ENCODE data around the gene DUSP8. TPM values are rescaled to one million over a fixed set of nuclear protein-coding genes. Genes with fewer than 3 reads are reported as not detected.

The DUSP8 gene
- total RNA-seq, 1 experiment from 2014 or later = 4.4 TPM

DNA sequence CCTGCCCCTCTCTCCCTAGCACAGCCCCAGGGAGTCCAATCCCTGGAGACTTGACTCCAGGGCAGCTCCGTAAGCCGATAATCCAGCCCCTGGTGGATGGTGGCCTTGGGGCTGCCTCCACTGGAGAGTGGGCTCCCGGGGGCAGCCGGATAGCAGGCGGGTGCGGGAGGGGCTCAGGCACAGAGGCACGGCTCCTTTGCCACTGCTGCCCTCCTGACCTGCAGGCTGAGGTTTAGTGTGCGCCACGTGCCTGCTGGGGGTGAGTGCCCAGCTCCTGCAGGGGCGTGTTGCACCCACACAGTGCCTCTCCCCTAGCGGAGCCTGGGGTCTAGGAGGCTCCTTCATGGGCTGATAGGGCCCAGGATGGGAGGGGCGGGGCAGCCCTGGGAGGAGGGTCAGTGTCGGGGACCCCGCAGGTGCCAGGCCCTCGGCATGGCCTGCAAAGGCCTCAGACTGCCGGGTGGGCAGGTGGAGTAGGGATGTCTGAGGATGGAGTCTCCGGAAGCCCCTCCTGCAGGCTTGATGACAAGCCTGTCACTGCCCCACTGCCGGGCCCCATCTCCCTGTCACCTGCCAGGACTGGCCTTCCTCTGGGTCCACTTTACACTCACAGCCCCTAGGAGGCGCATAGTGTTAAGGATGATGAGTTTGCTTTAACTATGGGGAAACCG is 5.6 kb downstream of the DUSP8 start:
- no peak overlapping the region for H3K4ac ChIP-seq (ENCODE audit: low read depth, low read length)
- H2BK20ac ChIP-seq (ENCODE audit: low read depth, low read length, poor library complexity, severe bottlenecking) = no peak overlapping the region
- H3K79me1 ChIP-seq (ENCODE audit: insufficient read depth, low read depth, low read length, poor library complexity, severe bottlenecking) = no peaks in the 10 kb centered on the region
- no peak overlapping the region for H3K56ac ChIP-seq (ENCODE audit: insufficient read length, low read depth, low read length)
- peaks cover 20 to 47% of the 10 kb centered on the region in 2 experiments for H3K4me1 Mint-ChIP-seq
- H3K27ac ChIP-seq (ENCODE audit: insufficient read length, low read depth, low read length) = no peak overlapping the region
- H3K36me3 Mint-ChIP-seq (ENCODE audit: insufficient read depth in 1 of 3, low read depth in 3 of 3) = no peaks in the 10 kb centered on the region
- no peak overlapping the region for H4K5ac ChIP-seq (ENCODE audit: insufficient read length, low read depth, low read length)
- H3K14ac ChIP-seq (ENCODE audit: insufficient read depth, low read length) = no peak overlapping the region; the same call in 1 of the 2 replicates
- DNase-seq = peak; percentile 35
- peaks cover 40% of the 10 kb centered on the region for H3K27me3 Mint-ChIP-seq (ENCODE audit: low read depth)
- H2BK5ac ChIP-seq (ENCODE audit: insufficient read length, low read length) = no peak overlapping the region
- no peak overlapping the region for H2BK120ac ChIP-seq (ENCODE audit: low read depth, low read length, poor library complexity, severe bottlenecking)
- no peaks in the 10 kb centered on the region; the same call in 1 of the 2 replicates for H3K27me3 ChIP-seq (ENCODE audit: insufficient read depth, low read length)
- no peaks in the 10 kb centered on the region for H3K9me3 Mint-ChIP-seq
- H2AFZ ChIP-seq (ENCODE audit: low read length) = no peak overlapping the region
- H3K18ac ChIP-seq (ENCODE audit: insufficient read length, low read depth, low read length) = no peak overlapping the region
- no peaks in the 10 kb centered on the region for H3K79me2 ChIP-seq (ENCODE audit: insufficient read depth, low read length)
- no peaks in the 10 kb centered on the region for H3K9me3 ChIP-seq (ENCODE audit: control insufficient read depth, low read depth, low read length)
- no peak overlapping the region for H2BK15ac ChIP-seq (ENCODE audit: low read depth, low read length)
- no peak overlapping the region for H4K91ac ChIP-seq (ENCODE audit: insufficient read length, low read depth, low read length)
- H3K23me2 ChIP-seq (ENCODE audit: insufficient read length, low read depth, low read length, poor library complexity, severe bottlenecking) = peaks cover 6% of the 10 kb centered on the region
- H4K20me1 ChIP-seq (ENCODE audit: control insufficient read depth, insufficient read depth, insufficient read length) = no peaks in the 10 kb centered on the region
- TF ChIP-seq CTCF (conservative IDR thresholded peaks at IDR 0.05) = peak; percentile 43; the same call in 2 of the 3 replicates
- WGBS (ENCODE audit: extremely low coverage, insufficient read length, low lambda C conversion rate) = no CpG with 5 or more reads among the region's 20 CpGs
- no peak overlapping the region; a peak in 2 of 7 replicates for H3K27ac Mint-ChIP-seq
- H3K9ac ChIP-seq (ENCODE audit: extremely low read depth, insufficient read length, low read length) = no peak overlapping the region
- no peak overlapping the region for H2AK5ac ChIP-seq (ENCODE audit: insufficient read length, low read length)
- no peak overlapping the region for H3K4me2 ChIP-seq (ENCODE audit: insufficient read depth, insufficient read length, low read length)
- no peak overlapping the region for H3K23ac ChIP-seq (ENCODE audit: insufficient read length, low read depth, low read length)
- no peaks in the 10 kb centered on the region; the same call in 1 of the 2 replicates for H3K4me1 ChIP-seq (ENCODE audit: insufficient read depth, low read length)
- H3K4me3 Mint-ChIP-seq = no peak overlapping the region
- H2BK12ac ChIP-seq (ENCODE audit: insufficient read length, low read depth, low read length) = no peak overlapping the region
- H4K8ac ChIP-seq (replicated peaks; ENCODE audit: insufficient read length, low read depth, low read length) = no peak overlapping the region
- H3T11ph ChIP-seq (ENCODE audit: low read length) = no peak overlapping the region
